HG02884 (cell line): ENCODE results near the gene NBPF26.
"Not testable (repeated sequence)": the region's sequence is repeated elsewhere in the genome, so short reads cannot be mapped to it uniquely, and the experiment has no call there.

Experiments used
- ATAC-seq: cut with Tn5 transposase; IDR thresholded peaks from one replicate; pipeline ENCODE4 v1.9.1; 2021; ENCODE audit warnings: mild to moderate bottlenecking, moderate library complexity; ENCODE audit not compliant: unreplicated experiment

NBPF26 gene

GRCh38 chr1:120723715-120724402 lies at the start of gene NBPF26:
NBPF26 (plus strand) TSS chr1:120723945.
- not testable (repeated sequence) for ATAC-seq

GRCh38 chr1:120680106-120680819 lies 43.5 kb upstream of the NBPF26 start:
- not testable (repeated sequence) for ATAC-seq

- ATAC-seq, result not testable (repeated sequence)
Observed at GRCh38 chr1:120680938-120681337, 42.8 kb upstream of the NBPF26 start.

- ATAC-seq, result not testable (repeated sequence)
Observed at GRCh38 chr1:120684397-120684796, 39.3 kb upstream of the NBPF26 start.

- not testable (repeated sequence) for ATAC-seq
Observed at GRCh38 chr1:120685622-120686021, 38.1 kb upstream of the NBPF26 start.

GRCh38 chr1:120687250-120687649 lies 36.5 kb upstream of the NBPF26 start:
- not testable (repeated sequence) for ATAC-seq

GRCh38 chr1:120700807-120701562 lies 22.8 kb upstream of the NBPF26 start:
- not testable (repeated sequence) for ATAC-seq

- not testable (repeated sequence) for ATAC-seq
Observed at GRCh38 chr1:120723358-120723714, 409 bp upstream of the NBPF26 start.

GRCh38 chr1:120724507-120724906 lies 762 bp downstream of the NBPF26 start:
- ATAC-seq, result not testable (repeated sequence)

- not testable (repeated sequence) for ATAC-seq
Observed at GRCh38 chr1:120728811-120729210, 5.1 kb downstream of the NBPF26 start.

GRCh38 chr1:120769090-120769489 lies 45.3 kb downstream of the NBPF26 start:
- ATAC-seq, result not testable (repeated sequence)

- not testable (repeated sequence) for ATAC-seq
Observed at GRCh38 chr1:120805452-120805851, 81.7 kb downstream of the NBPF26 start.

GRCh38 chr1:120811822-120812221 lies 88.1 kb downstream of the NBPF26 start:
- ATAC-seq, result not testable (repeated sequence)

GRCh38 chr1:120825051-120825450 lies 101.3 kb downstream of the NBPF26 start:
- ATAC-seq, result not testable (repeated sequence)

GRCh38 chr1:120826623-120827022 lies 102.9 kb downstream of the NBPF26 start:
- not testable (repeated sequence) for ATAC-seq

- ATAC-seq, result not testable (repeated sequence)
Observed at GRCh38 chr1:120844186-120844944, 120.6 kb downstream of the NBPF26 start.

- ATAC-seq, result not testable (repeated sequence)
Observed at GRCh38 chr1:120844945-120845330, 121.2 kb downstream of the NBPF26 start.

- ATAC-seq, result not testable (repeated sequence)
Observed at GRCh38 chr1:120849400-120850286, 125.9 kb downstream of the NBPF26 start.

GRCh38 chr1:120850287-120850536 lies 126.5 kb downstream of the NBPF26 start:
- not testable (repeated sequence) for ATAC-seq
